WI38 (cell line): ENCODE measurements around the gene SAPCD2.

Source experiments
- H3K4me3 ChIP-seq: 2 replicates; pipeline ENCODE4 v1.5.1; 2011; ENCODE audit warnings: low read depth, mild to moderate bottlenecking, control low read depth, low read length
- CTCF ChIP-seq: IDR thresholded peaks from 2 replicates; pipeline ENCODE4 v1.5.1; 2012; ENCODE audit warnings: low read depth, mild to moderate bottlenecking, control low read depth, low read length

The SAPCD2 gene

DNA sequence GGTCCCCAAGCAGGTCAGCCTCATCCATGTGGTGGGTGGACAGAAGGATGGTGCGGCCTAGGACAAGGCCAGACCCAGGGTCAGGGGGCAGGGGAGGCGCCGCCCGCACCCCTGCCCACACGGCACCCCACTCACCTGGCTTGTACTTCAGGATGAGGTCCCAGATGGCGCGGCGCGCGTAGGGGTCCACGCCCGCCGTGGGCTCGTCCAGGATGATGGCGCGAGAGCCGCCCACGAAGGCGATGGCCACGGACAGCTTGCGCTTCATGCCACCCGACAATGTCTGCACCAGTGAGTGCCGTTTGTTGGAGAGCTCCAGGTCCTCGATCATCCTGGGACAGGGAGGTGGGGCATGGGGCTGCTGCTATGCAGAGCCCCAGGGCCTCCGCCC lies 54.8 kb downstream of the SAPCD2 start:
- no peak overlapping the region for H3K4me3 ChIP-seq
- TF ChIP-seq CTCF, result no peak

DNA sequence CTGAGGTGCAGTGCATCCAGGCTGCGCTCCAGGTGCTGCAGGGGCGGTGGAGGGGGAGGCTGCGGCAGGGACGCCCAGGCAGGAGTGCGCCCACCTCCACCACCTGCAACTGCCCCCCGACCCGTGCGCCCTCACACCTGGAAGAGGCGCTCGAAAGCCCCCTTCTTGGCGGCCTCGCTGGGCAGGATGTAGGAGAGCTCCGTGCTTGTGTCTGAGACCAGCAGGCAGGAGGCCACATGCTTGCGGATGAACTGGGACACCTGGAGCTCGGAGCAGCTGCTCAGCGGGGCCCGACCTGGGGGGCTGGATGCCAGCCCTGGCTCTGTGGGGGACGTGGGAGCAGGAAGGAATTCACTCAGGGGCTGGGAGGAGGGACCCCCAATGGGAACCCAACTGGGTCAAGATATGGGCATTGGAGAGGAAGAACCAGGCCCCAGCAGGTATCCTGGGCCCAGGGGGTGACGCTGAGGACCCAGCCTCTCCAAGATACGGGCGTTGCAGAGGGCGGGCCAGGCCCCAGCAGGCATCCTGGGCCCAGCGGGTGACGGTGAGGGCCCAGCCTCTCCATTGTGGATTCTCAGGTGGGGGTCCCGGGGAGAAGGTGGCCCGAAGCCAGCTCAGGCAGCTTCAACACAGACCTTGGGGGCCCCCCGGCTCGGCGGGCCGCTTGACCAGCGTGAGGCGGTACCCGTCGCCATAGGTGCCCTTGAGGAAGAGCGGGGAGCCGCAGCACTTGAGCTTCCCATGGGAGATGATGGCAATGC lies 55.4 kb downstream of the SAPCD2 start:
- no peak for TF ChIP-seq CTCF
- H3K4me3 ChIP-seq, result no peak overlapping the region

DNA sequence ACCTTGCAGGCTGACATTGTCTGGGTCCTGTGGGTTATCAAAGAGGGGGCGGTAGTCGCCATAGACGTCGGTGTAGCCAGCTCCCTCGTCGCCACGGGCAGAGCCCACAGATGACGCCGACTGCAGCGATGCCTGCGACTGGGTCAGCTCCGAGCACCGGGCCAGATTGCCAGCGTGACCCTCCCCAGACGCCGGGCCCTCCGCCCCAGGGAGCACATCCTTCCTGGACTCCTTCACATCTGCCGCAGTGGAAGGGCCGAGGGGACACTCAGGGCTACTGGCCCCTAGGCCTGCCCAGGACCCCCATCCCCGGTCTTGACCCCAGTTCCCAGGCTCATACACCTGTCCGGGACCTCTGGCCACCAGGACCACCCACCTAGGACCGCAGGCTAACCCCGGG lies 56.2 kb downstream of the SAPCD2 start:
- no peak for TF ChIP-seq CTCF
- no peak overlapping the region for H3K4me3 ChIP-seq

DNA sequence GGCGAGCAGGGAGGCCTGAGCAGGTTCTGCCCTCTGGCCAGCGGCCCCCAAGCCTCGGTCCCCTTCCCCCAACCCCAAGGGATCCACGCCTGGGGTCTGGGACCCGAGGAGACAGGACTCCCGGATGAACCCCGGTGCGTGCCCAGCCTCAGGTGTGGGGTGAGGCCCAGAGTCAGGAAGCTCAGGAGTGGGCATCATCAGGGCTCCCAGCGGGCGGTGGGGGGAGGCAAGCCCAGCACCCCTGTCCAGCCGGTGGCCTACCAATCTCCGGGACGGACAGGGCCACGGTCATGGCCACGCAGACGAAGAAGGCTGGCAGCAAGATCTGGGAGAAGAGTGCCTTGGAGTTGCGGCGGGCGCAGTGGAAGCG lies 56.8 kb downstream of the SAPCD2 start:
- no peak overlapping the region for H3K4me3 ChIP-seq
- TF ChIP-seq CTCF, result no peak

GRCh38 chr9:137012694-137013570 lies 57.4 kb downstream of the SAPCD2 start:
- no peak for TF ChIP-seq CTCF
- no peak overlapping the region for H3K4me3 ChIP-seq
